GM23338 (cell line): Measurements from ENCODE around the gene HDC. TPM values are rescaled to one million over a fixed set of nuclear protein-coding genes. Genes with fewer than 3 reads are reported as not detected.

ENCODE experiments used
- ATAC-seq: fragments of 200-7000 bp; cut with Tn5 transposase; 3 replicates; pipeline ENCODE4 v1.9.1; 2020
- DNase-seq: peaks from one replicate; pipeline ENCODE4 v3.0.0-alpha.2; 2015; ENCODE audit warnings: low spot score
- H2AFZ ChIP-seq: fragments of 200-600 bp; sonication (generic); 2 replicates; pipeline ENCODE4 v1.8.0; 2016; ENCODE audit warnings: antibody characterized with exemption, mild to moderate bottlenecking, moderate library complexity
- H3F3A ChIP-seq: fragments of 200-600 bp; sonication (generic); replicated peaks from 2 replicates; pipeline ENCODE4 v1.8.0; 2017; ENCODE audit warnings: antibody characterized with exemption, mixed run types, low read depth
- H3K27ac ChIP-seq: fragments of 200-600 bp; sonication (generic); 2 replicates; pipeline ENCODE4 v1.6.1; 2016; ENCODE audit warnings: low read depth
- H3K27me3 ChIP-seq: fragments of 200-600 bp; sonication (generic); 2 replicates; pipeline ENCODE4 v1.8.0; 2016; ENCODE audit warnings: mild to moderate bottlenecking, mixed run types, moderate library complexity; ENCODE audit not compliant: insufficient read depth
- H3K36me3 ChIP-seq: fragments of 200-600 bp; sonication (generic); 2 replicates; pipeline ENCODE4 v1.8.0; 2016; ENCODE audit warnings: mild to moderate bottlenecking; ENCODE audit not compliant: insufficient read depth
- H3K4me1 ChIP-seq: fragments of 200-600 bp; sonication (generic); 2 replicates; pipeline ENCODE4 v1.8.0; 2016; ENCODE audit warnings: mild to moderate bottlenecking, moderate library complexity; ENCODE audit not compliant: insufficient read depth
- H3K4me2 ChIP-seq: fragments of 200-600 bp; sonication (generic); 2 replicates; pipeline ENCODE4 v1.7.1; 2017; ENCODE audit warnings: mixed run types
- H3K4me3 ChIP-seq: fragments of 200-600 bp; sonication (generic); 2 replicates; pipeline ENCODE4 v1.6.1; 2016; ENCODE audit warnings: mixed run types
- H3K79me2 ChIP-seq: fragments of 200-600 bp; sonication (generic); replicated peaks from 2 replicates; pipeline ENCODE4 v1.8.0; 2017; ENCODE audit warnings: mild to moderate bottlenecking; ENCODE audit not compliant: insufficient read depth
- H3K9me2 ChIP-seq: fragments of 200-600 bp; sonication (generic); 2 replicates; pipeline ENCODE4 v1.8.0; 2017; ENCODE audit not compliant: insufficient read depth
- H4K20me1 ChIP-seq: fragments of 200-600 bp; sonication (generic); replicated peaks from 2 replicates; pipeline ENCODE4 v1.8.0; 2017; ENCODE audit warnings: mild to moderate bottlenecking; ENCODE audit not compliant: insufficient read depth
- H3K27ac Mint-ChIP-seq: 2 replicates; pipeline ENCODE4 v1.8.0; 2020; ENCODE audit warnings: inconsistent platforms, mild to moderate bottlenecking, moderate library complexity, mixed read lengths
- H3K27me3 Mint-ChIP-seq: 3 replicates; pipeline ENCODE4 v1.8.0; 2022; ENCODE audit warnings: low read depth, mild to moderate bottlenecking, moderate library complexity, mixed read lengths, inconsistent platforms; ENCODE audit not compliant: insufficient read depth, poor library complexity
- H3K36me3 Mint-ChIP-seq: 3 replicates; pipeline ENCODE4 v1.8.0; 2021; ENCODE audit warnings: low read depth, mild to moderate bottlenecking, inconsistent platforms, moderate library complexity, mixed read lengths
- H3K4me1 Mint-ChIP-seq: 3 replicates; pipeline ENCODE4 v1.8.0; 2020; ENCODE audit warnings: mild to moderate bottlenecking, inconsistent platforms, mixed read lengths
- H3K4me3 Mint-ChIP-seq: 3 replicates; pipeline ENCODE4 v1.8.0; 2021; ENCODE audit warnings: moderate library complexity, mild to moderate bottlenecking, inconsistent platforms, mixed read lengths
- H3K9me3 Mint-ChIP-seq: 3 replicates; pipeline ENCODE4 v1.8.0; 2020; ENCODE audit warnings: moderate library complexity, mild to moderate bottlenecking, inconsistent platforms, mixed read lengths
- CREB1 ChIP-seq: fragments of 250-450 bp; sonication (Bioruptor Pico); IDR thresholded peaks from 2 replicates; pipeline ENCODE4 v1.5.0; 2020; ENCODE audit warnings: low read depth, mild to moderate bottlenecking, moderate library complexity
- CTCF ChIP-seq, 2 experiments: fragments of 200-600 bp in 1 of 2; sonication (generic) in 1 of 2; conservative IDR thresholded peaks; 2 replicates each; pipeline versions ENCODE4 v1.5.1 to v1.6.1; 2016 to 2017; ENCODE audit warnings: antibody characterized with exemption in 2 of 2, low read depth in 2 of 2, mild to moderate bottlenecking in 2 of 2, moderate library complexity in 1 of 2
- ETS1 ChIP-seq: IDR thresholded peaks from 2 replicates; pipeline ENCODE4 v1.6.1; 2016; ENCODE audit warnings: antibody characterized with exemption
- EZH2 ChIP-seq: fragments of 200-600 bp; sonication (generic); IDR thresholded peaks from one replicate; pipeline ENCODE4 v1.8.0; 2017; ENCODE audit warnings: antibody characterized with exemption, mild to moderate bottlenecking, low read depth; ENCODE audit not compliant: unreplicated experiment
- EZH2phosphoT487 ChIP-seq: fragments of 200-600 bp; sonication (generic); IDR thresholded peaks from one replicate; pipeline ENCODE4 v1.8.1; 2018; ENCODE audit warnings: antibody characterized with exemption; ENCODE audit not compliant: unreplicated experiment
- JUNB ChIP-seq: IDR thresholded peaks from one replicate; pipeline ENCODE4 v1.6.1; 2016; ENCODE audit warnings: antibody characterized with exemption; ENCODE audit not compliant: unreplicated experiment
- NANOG ChIP-seq: IDR thresholded peaks from 2 replicates; pipeline ENCODE4 v1.6.1; 2016; ENCODE audit warnings: antibody characterized with exemption, borderline replicate concordance
- POLR2AphosphoS5 ChIP-seq: IDR thresholded peaks from 2 replicates; pipeline ENCODE4 v1.6.1; 2016; ENCODE audit warnings: antibody characterized with exemption, low read depth
- STAT1 ChIP-seq: IDR thresholded peaks from one replicate; pipeline ENCODE4 v1.6.1; 2016; ENCODE audit warnings: antibody characterized with exemption; ENCODE audit not compliant: unreplicated experiment
- ZNF114 ChIP-seq: fragments of 250-450 bp; sonication (Bioruptor Pico); IDR thresholded peaks from 2 replicates; pipeline ENCODE4 v1.5.0; 2020; ENCODE audit warnings: mild to moderate bottlenecking, moderate library complexity
- ZNF331 ChIP-seq: fragments of 250-450 bp; sonication (Bioruptor Pico); IDR thresholded peaks from 2 replicates; pipeline ENCODE4 v1.5.0; 2020; ENCODE audit warnings: low read depth, mild to moderate bottlenecking, moderate library complexity
- polyA plus RNA-seq: library from polyadenylated mRNA; unstranded; fragments of >200 nt; fragmentation: Nextera tagmentation; extraction: Ambion mirVana; gene quantifications from 2 replicates; pipeline ENCODE4 v1.2.1, GENCODE V29; 2016
- total RNA-seq: library from RNA; depleted of rRNA; stranded (reverse); fragments of >200 nt; shearing (Covaris generic); gene quantifications from 2 replicates; pipeline ENCODE4 v1.2.3, GENCODE V29; 2014

The HDC gene
- total and polyA plus RNA-seq, 2 experiments from 2014 or later = not detected

- Mint-ChIP-seq H3K36me3 (peaks cover 29% of the 10 kb centered on the region), H3K27ac (no peak overlapping the region), H3K4me3 (no peak overlapping the region), H3K4me1 (peaks cover 5% of the 10 kb centered on the region; the same call in 1 of the 3 replicates), H3K9me3 (peaks cover 22% of the 10 kb centered on the region), H3K27me3 (peaks cover 3% of the 10 kb centered on the region)
- Histone ChIP-seq H3K4me1 (no peaks in the 10 kb centered on the region), H3K4me2 (no peak overlapping the region), H3K27me3 (no peaks in the 10 kb centered on the region), H4K20me1 (no peaks in the 10 kb centered on the region), H2AFZ (no peak overlapping the region), H3K4me3 (no peak overlapping the region), H3K9me2 (no peaks in the 10 kb centered on the region; the same call in 1 of the 2 replicates), H3K27ac (no peak overlapping the region), H3K36me3 (no peaks in the 10 kb centered on the region), H3F3A (no peaks in the 10 kb centered on the region), H3K79me2 (no peaks in the 10 kb centered on the region)
- TF ChIP-seq EZH2phosphoT487 = no peak
- ATAC-seq (no peak), DNase-seq (no peak)
These were observed 55.7 kb downstream of the HDC start for GRCh38 chr15:50209809-50210208.

- H4K20me1 ChIP-seq = no peaks in the 10 kb centered on the region
- H3K27me3 ChIP-seq = no peaks in the 10 kb centered on the region
- Mint-ChIP-seq H3K4me3 (no peak overlapping the region), H3K36me3 (peaks cover 20% of the 10 kb centered on the region), H3K27ac (no peak overlapping the region), H3K4me1 (peaks cover 5% of the 10 kb centered on the region; the same call in 1 of the 3 replicates), H3K9me3 (peaks cover 7% of the 10 kb centered on the region), H3K27me3 (no peaks in the 10 kb centered on the region)
- H3K79me2 ChIP-seq = no peaks in the 10 kb centered on the region
- DNase-seq = no peak
- no peak overlapping the region for H3K27ac ChIP-seq
- no peak overlapping the region for H2AFZ ChIP-seq
- no peak for ATAC-seq
- H3F3A ChIP-seq = no peaks in the 10 kb centered on the region
- H3K4me2 ChIP-seq = no peak overlapping the region
- no peaks in the 10 kb centered on the region for H3K4me1 ChIP-seq
- H3K36me3 ChIP-seq = no peaks in the 10 kb centered on the region
- H3K9me2 ChIP-seq = no peaks in the 10 kb centered on the region
- TF ChIP-seq STAT1 (no peak), ZNF331 (CRISPR knock-in tag) (no peak), CTCF (conservative IDR thresholded peaks at IDR 0.05; ENCODE audit: low read depth in 2 of 2) (no peak), POLR2AphosphoS5 (no peak), NANOG (no peak), ETS1 (no peak), JUNB (no peak), ZNF114 (CRISPR knock-in tag) (no peak), EZH2 (no peak), CREB1 (CRISPR knock-in tag) (no peak)
- H3K4me3 ChIP-seq = no peak overlapping the region
These were observed 59.5 kb downstream of the HDC start for GRCh38 chr15:50206020-50206419.
